Measurements from ENCODE around the gene VPS72. TPM values are rescaled to one million over a fixed set of nuclear protein-coding genes. Genes with fewer than 3 reads are reported as not detected.
A peak's percentile ranks its signal among the peaks of the same experiment; 100 is the strongest.

VPS72 gene
- total RNA-seq, 4 donors from 2014 or later = 46.4 to 82.0 (median 66.5) TPM

DNA sequence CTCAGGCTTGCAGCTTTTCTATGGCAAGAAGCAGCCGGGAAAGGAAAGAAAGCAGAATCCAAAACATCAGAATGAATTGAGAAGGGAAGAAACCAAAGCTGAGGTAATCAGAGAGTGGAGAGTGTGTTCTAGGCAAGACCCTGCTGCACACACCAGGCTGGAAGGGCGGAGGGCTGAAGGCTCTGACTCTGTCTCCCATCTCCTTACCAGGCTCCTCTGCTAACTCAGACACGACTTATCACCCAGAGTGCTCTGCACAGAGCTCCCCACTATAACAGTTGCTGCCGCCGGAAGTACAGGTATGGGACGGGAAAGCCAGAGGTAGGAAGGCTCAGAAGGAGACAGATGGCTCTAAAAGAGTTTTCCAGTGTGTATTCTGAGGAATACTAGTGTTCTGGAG, 22.9 kb downstream of the VPS72 start:
- WGBS, 2 donors (ENCODE audit: low coverage in 1 of 2) = 79% methylated on average over 5 of the region's 6 CpGs; no CpG with 5 or more reads in 1 of the 2 donors
- Histone ChIP-seq H3K4me3 (peak overlapping the region in 1 of 2 donors; percentile 70), H3K27me3 (no peaks in the 10 kb centered on the region), H3K9me3 (no peaks in the 10 kb centered on the region), H3K27ac (peak overlapping the region in 2 of 4 donors; percentile 90), H3K36me3 (peaks cover 0 to 36% of the 10 kb centered on the region in 2 donors), H3K4me1 (peaks cover 4 to 50% (median 22%) of the 10 kb centered on the region in 3 donors)
- no peak for TF ChIP-seq POLR2AphosphoS5 (IDR thresholded peaks at IDR 0.05)
- no peak for TF ChIP-seq POLR2A (IDR thresholded peaks at IDR 0.05)
- TF ChIP-seq, protein P1, sequence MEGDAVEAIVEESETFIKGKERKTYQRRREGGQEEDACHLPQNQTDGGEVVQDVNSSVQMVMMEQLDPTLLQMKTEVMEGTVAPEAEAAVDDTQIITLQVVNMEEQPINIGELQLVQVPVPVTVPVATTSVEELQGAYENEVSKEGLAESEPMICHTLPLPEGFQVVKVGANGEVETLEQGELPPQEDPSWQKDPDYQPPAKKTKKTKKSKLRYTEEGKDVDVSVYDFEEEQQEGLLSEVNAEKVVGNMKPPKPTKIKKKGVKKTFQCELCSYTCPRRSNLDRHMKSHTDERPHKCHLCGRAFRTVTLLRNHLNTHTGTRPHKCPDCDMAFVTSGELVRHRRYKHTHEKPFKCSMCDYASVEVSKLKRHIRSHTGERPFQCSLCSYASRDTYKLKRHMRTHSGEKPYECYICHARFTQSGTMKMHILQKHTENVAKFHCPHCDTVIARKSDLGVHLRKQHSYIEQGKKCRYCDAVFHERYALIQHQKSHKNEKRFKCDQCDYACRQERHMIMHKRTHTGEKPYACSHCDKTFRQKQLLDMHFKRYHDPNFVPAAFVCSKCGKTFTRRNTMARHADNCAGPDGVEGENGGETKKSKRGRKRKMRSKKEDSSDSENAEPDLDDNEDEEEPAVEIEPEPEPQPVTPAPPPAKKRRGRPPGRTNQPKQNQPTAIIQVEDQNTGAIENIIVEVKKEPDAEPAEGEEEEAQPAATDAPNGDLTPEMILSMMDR (IDR thresholded peaks at IDR 0.05) = no peak
- no peak for TF ChIP-seq EP300 (IDR thresholded peaks at IDR 0.05)
- ATAC-seq = no peak

DNA sequence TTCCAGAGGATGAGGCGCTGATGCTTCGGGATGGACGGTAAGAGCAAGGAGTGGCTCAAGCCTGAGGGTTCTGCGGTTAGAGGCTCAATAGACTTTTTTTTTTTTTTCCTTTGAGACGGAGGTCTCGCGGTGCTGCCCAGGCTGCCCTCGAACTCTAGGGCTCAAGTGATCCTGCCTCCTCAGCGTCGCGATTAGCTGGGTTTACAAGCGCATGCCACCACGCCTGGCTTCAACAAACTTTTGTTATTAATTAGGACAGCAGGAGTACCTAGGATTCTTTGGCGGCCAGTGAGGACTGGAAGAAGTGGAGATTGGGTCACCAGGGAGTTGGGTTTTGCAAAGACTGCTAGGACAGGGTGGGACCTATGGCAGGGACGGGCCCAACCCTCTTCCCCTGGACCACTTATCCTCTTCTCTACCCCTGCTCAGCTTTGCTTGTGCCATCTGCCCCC, 23.5 kb downstream of the VPS72 start:
- no peak for ATAC-seq
- H3K4me3 ChIP-seq = peak overlapping the region; percentile 70 to 96
- no peaks in the 10 kb centered on the region for H3K9me3 ChIP-seq
- peaks cover 4 to 52% (median 22%) of the 10 kb centered on the region in 3 donors for H3K4me1 ChIP-seq
- H3K36me3 ChIP-seq = peaks cover 0 to 39% of the 10 kb centered on the region in 2 donors
- 0% methylated on average over 4 to 10 of the region's 15 CpGs for WGBS, 2 donors (ENCODE audit: low coverage in 1 of 2)
- TF ChIP-seq POLR2A (IDR thresholded peaks at IDR 0.05) (no peak), POLR2AphosphoS5 (IDR thresholded peaks at IDR 0.05) (no peak), EP300 (IDR thresholded peaks at IDR 0.05) (no peak)
- TF ChIP-seq, protein P1 (IDR thresholded peaks at IDR 0.05) = no peak
- peak overlapping the region; percentile 76 to 96 (median 90) for H3K27ac ChIP-seq
- H3K27me3 ChIP-seq = no peaks in the 10 kb centered on the region

DNA sequence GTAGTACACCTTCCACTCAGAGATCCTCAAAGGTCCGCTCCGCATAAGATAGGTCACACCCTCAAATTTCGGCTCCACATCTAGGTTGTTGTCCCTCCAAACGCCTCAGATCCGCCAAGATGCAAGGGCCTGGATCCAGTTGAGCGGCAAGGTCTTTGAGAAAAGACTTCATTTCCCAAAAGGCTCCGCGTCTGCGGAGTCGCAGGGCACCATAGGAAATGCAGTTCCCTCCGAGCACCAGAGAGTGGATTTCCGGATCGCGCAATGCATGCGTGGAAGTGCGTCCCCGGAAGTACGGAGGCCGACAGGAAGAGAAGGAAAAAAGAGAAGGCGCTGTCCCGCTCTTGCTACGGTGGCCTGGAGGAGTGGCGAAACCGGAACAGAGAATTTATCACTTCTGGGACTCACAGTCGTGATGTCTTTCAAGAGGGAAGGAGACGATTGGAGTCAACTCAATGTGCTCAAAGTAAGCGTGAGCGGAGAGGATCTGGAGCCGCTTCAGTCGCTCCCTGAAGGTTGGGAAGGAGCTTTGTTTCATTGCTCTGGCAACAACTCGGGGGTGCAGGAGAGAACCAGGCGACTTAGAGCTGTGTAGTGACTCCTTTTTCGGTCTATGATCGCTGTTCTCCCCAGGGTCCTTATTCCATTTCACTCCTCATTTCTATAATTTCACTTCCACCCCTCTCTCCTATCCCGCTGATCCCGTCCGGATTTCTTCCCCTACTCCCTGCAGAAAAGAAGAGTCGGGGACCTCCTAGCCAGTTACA, 24.1 kb downstream of the VPS72 start, which contains the start of the genes LYSMD1 and SCNM1:
LYSMD1 (minus strand) TSS at position 165 of the 767 bp plus-strand sequence. CDS start 644 bp downstream, outside the sequence.
SCNM1 (plus strand) TSS at position 407 of the 767 bp plus-strand sequence; CDS start at position 416, 9 bp downstream.
- peak; percentile 95 for ATAC-seq
- WGBS, 2 donors (ENCODE audit: low coverage in 1 of 2) = 0 to 1% methylated on average over 18 to 20 of the region's 38 CpGs
- peaks cover 0 to 45% of the 10 kb centered on the region in 2 donors for H3K36me3 ChIP-seq
- TF ChIP-seq POLR2AphosphoS5 (IDR thresholded peaks at IDR 0.05) = peak; percentile 97
- TF ChIP-seq, protein P1 (IDR thresholded peaks at IDR 0.05) = peak in 3 of 4 experiments; percentile 25 to 62 (median 45)
- TF ChIP-seq POLR2A (IDR thresholded peaks at IDR 0.05) = peak in 1 of 2 donors; percentile 30
- no peak for TF ChIP-seq EP300 (IDR thresholded peaks at IDR 0.05)
- peaks cover 4 to 54% (median 22%) of the 10 kb centered on the region in 3 donors for H3K4me1 ChIP-seq
- H3K27me3 ChIP-seq = no peaks in the 10 kb centered on the region
- peak within 1 kb of the TSS; percentile 84 to 96 (median 90) for H3K27ac ChIP-seq
- H3K9me3 ChIP-seq = no peaks in the 10 kb centered on the region
- peak within 1 kb of the TSS; percentile 70 to 96 for H3K4me3 ChIP-seq

DNA sequence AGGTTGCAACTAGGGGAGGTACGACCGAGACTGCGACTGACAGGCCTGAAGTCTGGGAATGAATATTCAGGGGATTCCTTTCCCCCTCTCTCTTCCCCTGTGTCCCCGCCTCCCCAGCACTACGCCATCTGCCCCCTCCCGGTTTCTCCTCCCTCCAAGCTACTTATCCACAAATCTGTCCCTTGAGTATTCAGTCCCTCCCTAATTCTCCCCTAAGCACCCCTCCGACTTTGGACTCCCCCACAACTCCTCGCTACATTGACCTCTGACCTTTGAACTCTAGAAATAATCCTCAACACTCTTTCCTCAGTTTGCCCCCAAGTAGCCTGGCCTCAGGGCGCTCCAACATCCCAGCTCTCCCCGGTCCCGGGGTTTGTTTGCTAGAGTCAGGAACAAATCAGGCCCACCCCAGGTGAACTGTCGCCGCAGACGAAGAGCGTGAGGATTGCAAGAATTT, 24.7 kb downstream of the VPS72 start:
- peak overlapping the region; percentile 70 to 96 for H3K4me3 ChIP-seq
- WGBS, 2 donors (ENCODE audit: low coverage in 1 of 2) = 0 to 18% methylated on average over 7 of the region's 15 CpGs
- H3K27ac ChIP-seq = peak overlapping the region; percentile 84 to 96 (median 90)
- peak; percentile 68 for ATAC-seq
- H3K4me1 ChIP-seq = peaks cover 4 to 60% (median 22%) of the 10 kb centered on the region in 3 donors
- no peaks in the 10 kb centered on the region for H3K27me3 ChIP-seq
- peaks cover 0 to 51% of the 10 kb centered on the region in 2 donors for H3K36me3 ChIP-seq
- TF ChIP-seq, protein P1 (IDR thresholded peaks at IDR 0.05) = no peak
- no peak for TF ChIP-seq EP300 (IDR thresholded peaks at IDR 0.05)
- no peak for TF ChIP-seq POLR2A (IDR thresholded peaks at IDR 0.05)
- no peak for TF ChIP-seq POLR2AphosphoS5 (IDR thresholded peaks at IDR 0.05)
- no peaks in the 10 kb centered on the region for H3K9me3 ChIP-seq

Data from gastroesophageal sphincter (tissue), 4 donors.